Activated CD4-positive, alpha-beta memory T cell treated with anti-CD3 and anti-CD28 coated beads, Interleukin-2, amount 10 ng/mL, durations not matched to agents 7 days and 5 days (primary cell): ENCODE results near the gene EP300. TPM values are rescaled to one million over a fixed set of nuclear protein-coding genes. Genes with fewer than 3 reads are reported as not detected.

Source experiments
- CTCF ChIA-PET: fragments of 350-600 bp; sonication (Branson Sonifier 250); formaldehyde crosslinking; loops from one replicate; lab custom pipeline; 2021; ENCODE audit warnings: antibody characterized with exemption, inconsistent platforms; lab: Charles Lee
- POLR2A ChIA-PET: fragments of 350-600 bp; sonication (Branson Sonifier 250); formaldehyde crosslinking; loops from one replicate; lab custom pipeline; 2021; ENCODE audit warnings: antibody characterized with exemption; lab: Charles Lee
- DNase-seq: peaks from one replicate; pipeline ENCODE4 v3.0.0-alpha.2; 2020
- H3K27ac Mint-ChIP-seq: one replicate; pipeline ENCODE4 v1.8.0; 2021; ENCODE audit warnings: mild to moderate bottlenecking, mixed read lengths
- H3K27me3 Mint-ChIP-seq: one replicate; pipeline ENCODE4 v1.8.0; 2021; ENCODE audit warnings: mixed read lengths
- H3K36me3 Mint-ChIP-seq: one replicate; pipeline ENCODE4 v1.8.0; 2021; ENCODE audit warnings: low read depth, mixed read lengths
- H3K4me1 Mint-ChIP-seq: one replicate; pipeline ENCODE4 v1.8.0; 2021; ENCODE audit warnings: mixed read lengths
- H3K4me3 Mint-ChIP-seq: one replicate; pipeline ENCODE4 v1.8.0; 2021; ENCODE audit warnings: mild to moderate bottlenecking, mixed read lengths
- H3K9me3 Mint-ChIP-seq: one replicate; pipeline ENCODE4 v1.8.0; 2021; ENCODE audit warnings: mixed read lengths
- total RNA-seq, 2 experiments: library from RNA; stranded (reverse); gene quantifications; one replicate each; pipeline ENCODE4 v1.2.3, GENCODE V29; 2021

The EP300 gene
- total RNA-seq, 2 experiments from 2014 or later: 63.3 to 68.4 TPM

DNA sequence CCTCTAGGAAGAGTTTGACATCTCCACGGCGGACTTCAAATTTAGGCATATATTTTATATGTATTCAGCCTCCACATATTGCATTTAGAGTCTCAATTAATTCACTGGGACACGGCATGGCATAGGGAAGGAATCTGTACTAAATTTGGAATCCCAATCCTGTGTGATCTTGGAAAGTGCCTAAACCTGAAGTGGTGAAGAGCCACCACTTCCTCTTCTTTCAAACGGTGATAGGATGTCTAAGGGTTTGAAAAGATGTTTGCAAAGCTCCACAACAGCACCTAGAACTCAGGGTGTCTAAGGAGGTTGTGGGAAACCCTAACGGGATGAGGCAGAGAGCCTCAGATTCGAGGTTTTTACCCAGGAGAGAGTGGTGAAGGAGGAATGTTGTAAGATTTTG lies 111.7 kb downstream of the EP300 start:
- no peaks in the 10 kb centered on the region for H3K9me3 Mint-ChIP-seq

DNA sequence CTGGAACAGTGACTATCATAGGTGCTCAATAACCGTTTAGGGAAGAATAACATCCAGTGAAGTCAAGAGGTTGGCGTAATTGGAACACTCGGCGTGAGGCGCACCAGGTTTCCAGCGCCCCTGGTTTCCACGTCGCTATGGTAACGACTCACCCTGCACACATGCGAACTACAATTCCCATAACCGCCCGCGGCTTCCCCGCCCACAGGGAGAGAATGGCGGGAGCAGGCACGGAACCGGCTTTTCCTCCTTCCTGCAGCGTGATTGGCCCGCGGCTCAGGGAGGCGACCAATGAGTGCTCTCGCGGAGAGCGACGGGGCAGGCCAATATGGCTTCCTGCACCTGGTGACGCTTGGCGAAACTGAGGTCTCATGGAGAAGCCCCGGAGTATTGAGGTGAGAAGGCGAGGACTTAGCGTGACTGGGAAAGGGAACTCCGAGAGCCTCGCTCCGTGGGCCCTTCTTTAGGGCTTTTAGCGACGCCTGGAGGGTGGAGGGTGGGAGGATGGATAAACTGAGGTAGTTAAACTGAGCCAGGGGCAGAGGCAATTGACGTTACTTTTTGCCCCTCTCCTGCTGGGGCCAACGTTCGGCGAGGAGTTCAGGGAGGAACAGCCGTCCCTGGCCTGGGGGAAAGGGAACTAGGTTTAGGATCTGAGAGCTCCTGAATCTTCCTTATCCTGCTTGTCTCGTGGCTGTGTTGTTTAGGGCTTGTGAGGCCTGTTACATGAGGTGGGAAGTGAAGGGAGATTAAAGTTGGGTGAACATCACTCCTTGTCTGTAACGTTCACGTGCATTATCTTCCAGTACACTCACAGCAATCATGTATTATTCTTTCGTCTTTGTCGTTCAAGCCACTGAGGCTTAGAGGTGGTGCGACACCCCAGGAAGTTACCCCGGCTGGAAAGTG lies 112.9 kb downstream of the EP300 start, which contains the start of gene L3MBTL2:
L3MBTL2 (plus strand) TSS at position 321 of the 909 bp plus-strand sequence; CDS start at position 372, 51 bp downstream.
- DNase-seq: peak; percentile 99
- H3K27ac Mint-ChIP-seq: peak within 1 kb of the TSS; percentile 82
- H3K36me3 Mint-ChIP-seq: peaks cover 21% of the 10 kb centered on the region
- H3K4me1 Mint-ChIP-seq: peaks cover 34% of the 10 kb centered on the region
- ChIA-PET POLR2A (no interaction called here), CTCF (interaction anchor here (1.0 kb wide), 1 partner anchor 33 kb away, joined by 4 read pairs; no protein-coding TSS in a partner anchor)
- peaks cover 21% of the 10 kb centered on the region for H3K27me3 Mint-ChIP-seq
- H3K4me3 Mint-ChIP-seq: peak within 1 kb of the TSS; percentile 90
- no peaks in the 10 kb centered on the region for H3K9me3 Mint-ChIP-seq

More for the DNA sequence above, 111.7 kb downstream of the EP300 start:
- Mint-ChIP-seq H3K27ac (no peak overlapping the region), H3K27me3 (peaks cover 28% of the 10 kb centered on the region), H3K4me1 (peaks cover 34% of the 10 kb centered on the region), H3K36me3 (peaks cover 16% of the 10 kb centered on the region), H3K4me3 (peak overlapping the region; percentile 3)
- ChIA-PET CTCF (interaction anchor here (0.5 kb wide), 1 partner anchor 869 kb away, joined by 3 read pairs; no protein-coding TSS in a partner anchor), POLR2A (no interaction called here)
- DNase-seq: no peak

DNA sequence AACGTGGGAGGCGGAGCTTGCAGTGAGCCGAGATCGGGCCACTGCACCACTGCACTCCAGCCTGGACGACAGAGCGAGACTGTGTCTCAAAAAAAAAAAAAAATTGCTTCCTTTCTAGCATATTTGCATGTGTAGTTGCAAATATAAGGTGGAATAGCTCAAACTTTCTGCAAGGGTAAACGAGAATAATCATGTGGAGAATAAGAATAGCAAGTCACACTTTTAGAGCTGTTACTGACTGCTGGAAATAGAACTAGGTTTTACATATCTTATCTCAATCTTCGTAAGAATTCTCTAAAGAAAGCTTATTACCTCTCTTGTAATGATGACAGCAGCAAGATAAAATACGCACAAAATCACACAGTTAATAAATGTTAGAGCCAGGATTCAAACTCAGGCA lies 114.3 kb downstream of the EP300 start:
- peak overlapping the region; percentile 25 for H3K27ac Mint-ChIP-seq
- H3K4me1 Mint-ChIP-seq: peaks cover 35% of the 10 kb centered on the region
- no peaks in the 10 kb centered on the region for H3K9me3 Mint-ChIP-seq
- no peak for DNase-seq
- H3K4me3 Mint-ChIP-seq: peak overlapping the region; percentile 59
- H3K36me3 Mint-ChIP-seq: peaks cover 25% of the 10 kb centered on the region
- CTCF ChIA-PET: interaction anchor here (0.9 to 1.7 kb wide), 3 partner anchors 11 to 284 kb away, joined by 3 to 7 read pairs (median 3); no protein-coding TSS in a partner anchor
- POLR2A ChIA-PET: interaction anchor here (0.6 to 1.7 kb wide), 3 partner anchors 11 to 255 kb away, joined by 3 to 4 read pairs (median 3); no protein-coding TSS in a partner anchor
- peaks cover 13% of the 10 kb centered on the region for H3K27me3 Mint-ChIP-seq

DNA sequence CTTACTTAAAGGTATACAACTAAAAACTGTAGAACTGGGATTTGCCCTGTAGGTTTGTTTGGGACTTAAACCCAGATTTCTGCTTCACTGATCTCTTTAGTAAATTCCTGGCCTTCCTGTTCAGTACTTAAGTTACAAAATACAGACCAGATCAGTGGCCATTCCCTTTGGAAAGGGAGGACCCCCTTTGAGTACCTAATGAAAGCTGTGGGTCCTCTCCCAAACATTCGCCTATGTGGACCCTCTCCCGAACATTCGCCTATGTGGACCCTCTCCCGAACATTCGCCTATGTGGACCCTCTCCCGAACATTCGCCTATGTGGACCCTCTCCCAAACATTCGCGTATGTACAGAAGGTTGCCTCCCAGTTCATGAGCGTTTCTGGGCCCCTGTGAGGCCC lies 123.0 kb downstream of the EP300 start:
- H3K36me3 Mint-ChIP-seq: peaks cover 52% of the 10 kb centered on the region
- CTCF ChIA-PET: interaction anchor here (2.9 kb wide), 1 partner anchor 22 kb away, joined by 11 read pairs; no protein-coding TSS in a partner anchor
- DNase-seq: no peak
- H3K9me3 Mint-ChIP-seq: no peaks in the 10 kb centered on the region
- H3K27me3 Mint-ChIP-seq: no peaks in the 10 kb centered on the region
- H3K4me3 Mint-ChIP-seq: peak overlapping the region; percentile 67
- peak overlapping the region; percentile 86 for H3K27ac Mint-ChIP-seq
- H3K4me1 Mint-ChIP-seq: peaks cover 36% of the 10 kb centered on the region
- POLR2A ChIA-PET: no interaction called here

DNA sequence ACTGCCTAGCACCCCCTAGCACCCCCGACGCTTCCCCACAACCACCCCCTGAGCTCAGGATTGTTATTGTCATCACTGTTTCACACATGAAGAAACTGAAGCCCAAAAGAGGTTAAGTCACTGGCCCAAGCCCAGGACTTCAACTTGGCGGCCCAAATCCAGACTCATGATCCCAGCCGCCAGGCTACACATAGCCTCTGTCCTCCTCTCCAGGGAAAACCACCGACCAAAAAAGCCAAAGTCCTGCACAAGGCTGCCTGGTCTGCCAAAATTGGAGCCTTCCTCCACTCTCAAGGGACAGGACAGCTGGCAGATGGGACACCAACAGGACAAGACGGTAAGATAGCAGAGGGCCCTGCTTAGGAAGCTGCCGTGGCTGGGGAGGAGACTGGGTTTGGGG lies 123.5 kb downstream of the EP300 start:
- Mint-ChIP-seq H3K4me1 (peaks cover 35% of the 10 kb centered on the region), H3K27ac (peak overlapping the region; percentile 86), H3K27me3 (no peaks in the 10 kb centered on the region), H3K36me3 (peaks cover 52% of the 10 kb centered on the region), H3K9me3 (no peaks in the 10 kb centered on the region), H3K4me3 (peak overlapping the region; percentile 67)
- DNase-seq: no peak
- CTCF ChIA-PET: interaction anchor here (0.5 to 2.2 kb wide), 2 partner anchors 18 to 22 kb away, joined by 4 to 9 read pairs; no protein-coding TSS in a partner anchor
- POLR2A ChIA-PET: no interaction called here

DNA sequence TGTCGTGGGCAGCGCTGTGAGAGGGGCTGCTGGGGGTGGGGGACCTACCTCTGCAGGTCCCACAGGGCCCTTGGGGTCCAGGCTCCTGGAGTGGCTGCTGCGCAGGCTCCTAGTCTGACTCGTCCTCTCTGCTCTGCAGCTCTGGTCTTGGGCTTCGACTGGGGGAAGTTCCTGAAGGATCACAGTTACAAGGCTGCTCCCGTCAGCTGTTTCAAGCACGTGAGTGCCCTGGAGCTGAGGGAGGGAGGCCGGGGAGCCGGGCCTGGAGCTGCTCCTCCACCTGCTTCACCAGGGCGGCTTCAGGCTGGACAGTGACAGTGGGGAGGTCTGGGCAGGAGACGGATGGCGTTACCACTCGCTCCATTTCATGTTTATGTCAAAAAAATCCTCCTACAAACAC lies 124.6 kb downstream of the EP300 start:
- ChIA-PET CTCF (interaction anchor here (1.5 to 2.2 kb wide), 2 partner anchors 21 to 294 kb away, joined by 3 to 9 read pairs; no protein-coding TSS in a partner anchor), POLR2A (interaction anchor here (1.1 to 3.6 kb wide), 6 partner anchors 10 to 404 kb away, joined by 3 to 18 read pairs (median 6); partner anchors contain the start of genes ACO2, DESI1, PHF5A and RANGAP1)
- no peak for DNase-seq
- no peaks in the 10 kb centered on the region for H3K9me3 Mint-ChIP-seq
- H3K27ac Mint-ChIP-seq: peak overlapping the region; percentile 86
- peak overlapping the region; percentile 67 for H3K4me3 Mint-ChIP-seq
- H3K27me3 Mint-ChIP-seq: no peaks in the 10 kb centered on the region
- peaks cover 55% of the 10 kb centered on the region for H3K36me3 Mint-ChIP-seq
- peaks cover 35% of the 10 kb centered on the region for H3K4me1 Mint-ChIP-seq

DNA sequence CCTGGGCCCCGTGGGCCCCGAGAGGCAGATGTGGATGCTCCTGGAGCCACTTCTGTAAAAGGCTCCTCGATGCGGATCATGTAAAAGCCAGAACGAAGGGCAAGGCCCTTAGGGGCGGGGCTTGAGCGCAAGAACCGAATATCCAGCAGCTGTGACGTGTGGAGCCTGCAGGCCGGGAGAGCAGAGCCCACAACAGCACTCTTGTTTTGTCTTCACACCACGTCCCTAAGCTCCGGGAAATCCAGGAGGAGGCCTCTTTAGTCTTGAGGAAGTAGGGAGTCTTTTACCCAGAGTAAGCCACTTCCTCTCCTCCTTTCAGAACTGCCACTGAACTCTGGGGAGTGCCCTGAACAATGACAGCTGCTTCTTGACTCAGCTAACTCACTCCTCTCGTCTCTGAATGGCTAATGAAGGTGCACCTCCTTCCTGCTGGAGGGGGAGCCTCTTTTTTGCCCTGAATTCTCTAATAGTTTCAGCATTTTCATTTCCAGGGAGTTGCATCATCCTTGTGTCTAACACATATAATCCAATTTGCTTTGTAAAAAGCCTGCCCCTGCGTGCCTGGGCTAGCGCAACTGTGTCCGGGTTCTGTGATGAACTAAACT lies 125.3 kb downstream of the EP300 start:
- Mint-ChIP-seq H3K27me3 (no peaks in the 10 kb centered on the region), H3K4me3 (peak overlapping the region; percentile 67), H3K4me1 (peaks cover 35% of the 10 kb centered on the region), H3K27ac (peak overlapping the region; percentile 86), H3K9me3 (no peaks in the 10 kb centered on the region), H3K36me3 (peaks cover 53% of the 10 kb centered on the region)
- peak; percentile 66 for DNase-seq
- ChIA-PET POLR2A (interaction anchor here (1.1 to 3.6 kb wide), 7 partner anchors 10 to 403 kb away, joined by 3 to 18 read pairs (median 6); partner anchors contain the start of genes ACO2, DESI1, PHF5A and RANGAP1), CTCF (interaction anchor here (1.5 to 2.2 kb wide), 2 partner anchors 20 to 295 kb away, joined by 3 to 9 read pairs; no protein-coding TSS in a partner anchor)

DNA sequence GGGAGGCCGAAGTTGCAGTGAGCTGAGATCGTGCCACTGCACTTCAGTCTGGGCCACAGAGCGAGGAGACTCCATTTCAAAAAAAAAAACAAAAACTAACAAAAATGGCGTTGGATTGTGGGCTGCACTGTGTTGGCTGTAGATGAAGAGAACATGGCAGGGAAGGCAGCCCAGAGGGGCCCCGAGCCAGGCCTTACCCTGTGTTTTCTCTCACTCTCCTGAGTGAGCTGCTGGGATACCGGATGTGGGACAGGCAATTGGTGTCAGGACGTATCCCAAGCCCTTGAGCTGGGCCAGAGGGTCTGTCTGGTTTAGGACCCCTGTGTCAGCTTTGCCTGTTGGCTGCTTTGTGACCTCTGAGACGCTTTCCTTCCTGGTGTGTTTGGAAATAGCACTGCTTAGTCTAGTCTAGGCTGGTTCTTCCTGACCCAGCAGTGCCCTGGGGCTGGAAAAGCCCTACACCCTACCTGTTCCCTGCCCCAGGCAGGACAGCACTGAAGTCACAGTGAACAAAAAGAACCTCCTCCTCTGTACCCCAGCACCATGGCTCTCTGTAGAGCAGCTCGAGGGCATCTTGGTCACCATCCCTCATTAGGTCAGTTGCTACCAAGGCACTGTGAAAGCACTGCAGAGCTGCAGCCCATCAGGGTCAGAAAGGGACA lies 130.6 kb downstream of the EP300 start:
- H3K9me3 Mint-ChIP-seq: no peaks in the 10 kb centered on the region
- no peak overlapping the region for H3K27ac Mint-ChIP-seq
- CTCF ChIA-PET: interaction anchor here (1.5 kb wide), 1 partner anchor 15 kb away, joined by 7 read pairs; no protein-coding TSS in a partner anchor
- H3K4me1 Mint-ChIP-seq: peaks cover 6% of the 10 kb centered on the region
- H3K36me3 Mint-ChIP-seq: peaks cover 29% of the 10 kb centered on the region
- H3K27me3 Mint-ChIP-seq: no peaks in the 10 kb centered on the region
- DNase-seq: no peak
- POLR2A ChIA-PET: no interaction called here
- no peak overlapping the region for H3K4me3 Mint-ChIP-seq

DNA sequence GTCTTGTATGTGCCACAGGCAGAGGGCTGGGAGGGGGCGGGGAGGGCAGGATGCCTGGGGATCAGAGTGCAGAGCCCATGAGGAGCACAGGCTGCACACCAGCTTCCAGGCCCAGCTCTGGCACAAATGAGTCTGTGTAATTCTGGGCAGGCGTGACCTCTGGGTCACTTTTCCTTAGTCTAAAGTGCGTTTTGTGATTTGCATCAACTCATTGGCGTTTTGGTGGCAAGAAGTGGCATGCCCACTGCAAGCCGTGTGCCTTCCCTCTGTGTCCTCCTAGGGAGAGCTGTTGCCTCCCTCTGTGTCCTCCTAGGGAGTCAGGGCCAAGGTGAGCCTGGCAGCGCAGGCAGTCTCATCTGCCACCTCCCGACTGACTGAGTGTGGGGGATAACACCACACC lies 131.1 kb downstream of the EP300 start:
- Mint-ChIP-seq H3K4me1 (peaks cover 4% of the 10 kb centered on the region), H3K27me3 (no peaks in the 10 kb centered on the region), H3K36me3 (peaks cover 29% of the 10 kb centered on the region), H3K4me3 (no peak overlapping the region), H3K27ac (no peak overlapping the region), H3K9me3 (no peaks in the 10 kb centered on the region)
- no peak for DNase-seq
- CTCF ChIA-PET: interaction anchor here (1.5 kb wide), 1 partner anchor 14 kb away, joined by 7 read pairs; no protein-coding TSS in a partner anchor
- POLR2A ChIA-PET: interaction anchor here (1.3 kb wide), 1 partner anchor 14 kb away, joined by 3 read pairs; no protein-coding TSS in a partner anchor

DNA sequence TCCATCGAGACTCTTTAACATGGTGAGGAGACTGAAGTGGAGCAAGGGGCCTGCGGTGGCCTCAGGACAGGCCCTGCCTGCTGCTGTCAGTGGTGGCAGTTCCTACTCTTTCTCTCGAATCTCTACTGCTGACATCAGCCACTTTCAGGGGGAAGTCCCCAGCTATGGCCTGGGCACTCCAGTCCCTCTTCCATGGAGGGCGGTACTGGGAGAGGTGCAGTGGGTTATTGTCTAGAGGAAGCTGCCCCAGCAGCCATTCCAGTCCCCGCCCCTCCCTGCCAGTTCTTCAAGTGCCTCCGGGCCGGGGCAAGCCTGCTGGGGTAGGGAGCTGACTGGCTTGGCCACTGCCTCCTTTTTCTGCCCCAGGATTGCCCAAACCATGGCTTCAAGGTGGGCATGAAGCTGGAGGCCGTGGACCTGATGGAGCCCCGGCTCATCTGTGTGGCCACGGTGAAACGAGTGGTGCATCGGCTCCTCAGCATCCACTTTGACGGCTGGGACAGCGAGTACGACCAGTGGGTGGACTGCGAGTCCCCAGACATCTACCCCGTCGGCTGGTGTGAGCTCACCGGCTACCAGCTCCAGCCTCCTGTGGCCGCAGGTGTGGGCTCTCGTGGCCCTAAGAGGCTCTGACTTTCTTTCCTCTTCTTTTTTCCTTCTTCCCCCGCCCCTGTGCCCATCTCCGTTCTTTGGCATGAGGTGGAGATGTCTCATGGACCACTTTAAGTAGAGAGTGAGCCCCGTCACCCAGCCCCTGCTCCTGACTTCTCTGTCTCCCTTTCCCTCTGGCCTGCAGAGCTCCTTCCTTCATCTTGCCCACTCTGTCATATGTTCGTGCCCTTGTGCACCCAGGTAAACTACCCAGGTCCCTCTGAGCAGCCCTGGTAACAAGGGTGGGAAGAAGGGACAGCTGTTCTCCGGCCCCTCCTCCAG lies 134.6 kb downstream of the EP300 start:
- POLR2A ChIA-PET: no interaction called here
- H3K27me3 Mint-ChIP-seq: no peaks in the 10 kb centered on the region
- H3K36me3 Mint-ChIP-seq: peaks cover 20% of the 10 kb centered on the region
- no peaks in the 10 kb centered on the region for H3K4me1 Mint-ChIP-seq
- no peaks in the 10 kb centered on the region for H3K9me3 Mint-ChIP-seq
- CTCF ChIA-PET: interaction anchor here (1.0 kb wide), 1 partner anchor 11 kb away, joined by 7 read pairs; no protein-coding TSS in a partner anchor
- H3K27ac Mint-ChIP-seq: no peak overlapping the region
- H3K4me3 Mint-ChIP-seq: no peak overlapping the region
- DNase-seq: no peak

DNA sequence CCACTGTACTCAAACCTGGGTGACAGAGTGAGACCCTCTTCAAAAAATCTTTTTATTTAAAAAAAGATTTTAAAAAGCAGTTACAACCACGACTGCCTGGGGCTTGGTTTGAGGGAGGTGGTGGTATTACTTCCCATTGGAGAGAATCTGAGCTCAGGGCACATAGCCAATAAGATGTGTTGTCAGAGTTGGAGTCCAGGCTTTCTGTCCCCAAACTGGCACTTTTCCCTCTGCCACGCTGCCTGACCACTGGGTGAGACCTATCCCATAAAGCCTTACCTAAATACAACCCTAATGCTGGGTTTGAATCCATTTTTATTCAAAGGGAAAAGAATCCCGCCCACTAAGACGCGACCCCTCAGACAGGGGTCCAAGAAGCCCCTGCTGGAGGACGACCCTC lies 136.8 kb downstream of the EP300 start:
- DNase-seq: no peak
- Mint-ChIP-seq H3K27me3 (no peaks in the 10 kb centered on the region), H3K4me3 (no peak overlapping the region), H3K4me1 (no peaks in the 10 kb centered on the region), H3K27ac (no peak overlapping the region), H3K9me3 (no peaks in the 10 kb centered on the region), H3K36me3 (peaks cover 18% of the 10 kb centered on the region)
- CTCF ChIA-PET: interaction anchor here (1.3 kb wide), 1 partner anchor 8 kb away, joined by 4 read pairs; no protein-coding TSS in a partner anchor
- POLR2A ChIA-PET: no interaction called here
